Measurements from ENCODE around the gene CASP7. TPM values are rescaled to one million over a fixed set of nuclear protein-coding genes. Genes with fewer than 3 reads are reported as not detected.
"Not testable (repeated sequence)": the region's sequence is repeated elsewhere in the genome, so short reads cannot be mapped to it uniquely, and the experiment has no call there.

Gene CASP7
- total RNA-seq, 3 donors from 2014 or later: 19.0 to 27.2 (median 24.3) TPM

DNA sequence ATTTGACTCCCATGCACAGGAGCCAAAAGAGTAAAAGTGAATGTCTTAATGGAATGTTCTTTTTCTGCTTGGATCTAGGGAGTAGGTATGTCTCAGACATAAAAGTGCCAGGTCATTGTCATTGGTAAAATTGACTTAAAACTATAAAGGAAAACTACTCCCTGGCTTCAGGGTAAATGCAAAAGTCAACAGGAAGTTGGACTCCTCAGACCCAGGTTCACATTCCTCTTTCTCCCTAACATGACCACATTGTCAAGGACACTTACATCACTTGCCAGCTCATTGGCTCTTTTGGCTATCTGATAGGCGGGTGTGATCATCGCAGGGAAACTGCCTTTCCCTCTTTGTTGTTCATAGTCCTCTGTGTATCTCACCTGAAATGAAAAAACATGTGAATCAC, 29.5 kb upstream of the CASP7 start:
- no peaks in the 10 kb centered on the region for H3K9me3 ChIP-seq
- H3K4me3 ChIP-seq: no peak overlapping the region
- DNase-seq (ENCODE audit: low spot score in 2 of 2): no peak
- H3K27ac ChIP-seq: no peak overlapping the region
- H3K4me1 ChIP-seq: no peaks in the 10 kb centered on the region
- intact Hi-C loops (cut with DNase I; ENCODE audit: low total_unique reads): loop anchor here (5.0 kb wide), 1 partner anchor 1303 kb away; no protein-coding TSS in a partner anchor
- no peaks in the 10 kb centered on the region for H3K36me3 ChIP-seq
- TF ChIP-seq, protein P1, sequence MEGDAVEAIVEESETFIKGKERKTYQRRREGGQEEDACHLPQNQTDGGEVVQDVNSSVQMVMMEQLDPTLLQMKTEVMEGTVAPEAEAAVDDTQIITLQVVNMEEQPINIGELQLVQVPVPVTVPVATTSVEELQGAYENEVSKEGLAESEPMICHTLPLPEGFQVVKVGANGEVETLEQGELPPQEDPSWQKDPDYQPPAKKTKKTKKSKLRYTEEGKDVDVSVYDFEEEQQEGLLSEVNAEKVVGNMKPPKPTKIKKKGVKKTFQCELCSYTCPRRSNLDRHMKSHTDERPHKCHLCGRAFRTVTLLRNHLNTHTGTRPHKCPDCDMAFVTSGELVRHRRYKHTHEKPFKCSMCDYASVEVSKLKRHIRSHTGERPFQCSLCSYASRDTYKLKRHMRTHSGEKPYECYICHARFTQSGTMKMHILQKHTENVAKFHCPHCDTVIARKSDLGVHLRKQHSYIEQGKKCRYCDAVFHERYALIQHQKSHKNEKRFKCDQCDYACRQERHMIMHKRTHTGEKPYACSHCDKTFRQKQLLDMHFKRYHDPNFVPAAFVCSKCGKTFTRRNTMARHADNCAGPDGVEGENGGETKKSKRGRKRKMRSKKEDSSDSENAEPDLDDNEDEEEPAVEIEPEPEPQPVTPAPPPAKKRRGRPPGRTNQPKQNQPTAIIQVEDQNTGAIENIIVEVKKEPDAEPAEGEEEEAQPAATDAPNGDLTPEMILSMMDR (IDR thresholded peaks at IDR 0.05): no peak
- TF ChIP-seq POLR2A (IDR thresholded peaks at IDR 0.05): no peak
- no peak for TF ChIP-seq POLR2AphosphoS5 (IDR thresholded peaks at IDR 0.05)
- peaks cover 0 to 6% of the 10 kb centered on the region in 2 donors for H3K27me3 ChIP-seq

DNA sequence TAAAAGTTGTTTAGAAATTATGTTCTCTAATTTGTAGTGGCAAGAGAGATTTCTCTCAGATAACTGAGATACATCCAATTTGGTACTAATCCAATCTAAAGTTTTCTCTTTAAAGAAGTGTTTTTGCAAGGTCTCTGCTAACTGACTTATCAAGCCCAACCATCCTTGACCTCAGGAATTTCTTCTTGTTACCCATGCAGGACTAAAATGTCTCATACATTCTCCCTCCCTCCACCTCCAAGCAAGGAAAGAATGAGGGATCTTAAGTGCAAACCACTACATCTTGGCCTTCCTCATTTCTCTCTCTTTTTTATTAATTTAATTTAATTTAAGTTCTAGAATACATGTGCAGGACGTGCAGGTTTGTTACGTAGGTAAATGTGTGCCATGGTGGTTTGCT, 28.7 kb upstream of the CASP7 start:
- Histone ChIP-seq H3K4me1 (no peaks in the 10 kb centered on the region), H3K4me3 (no peak overlapping the region), H3K36me3 (no peaks in the 10 kb centered on the region), H3K27me3 (peaks cover 0 to 6% of the 10 kb centered on the region in 2 donors), H3K27ac (no peak overlapping the region), H3K9me3 (no peaks in the 10 kb centered on the region)
- TF ChIP-seq POLR2A (IDR thresholded peaks at IDR 0.05) (no peak), POLR2AphosphoS5 (IDR thresholded peaks at IDR 0.05) (no peak)
- TF ChIP-seq, protein P1 (IDR thresholded peaks at IDR 0.05): no peak
- intact Hi-C loops (cut with DNase I; ENCODE audit: low total_unique reads): loop anchor here (5.0 kb wide), 1 partner anchor 1304 kb away; no protein-coding TSS in a partner anchor
- DNase-seq (ENCODE audit: low spot score in 2 of 2): no peak

DNA sequence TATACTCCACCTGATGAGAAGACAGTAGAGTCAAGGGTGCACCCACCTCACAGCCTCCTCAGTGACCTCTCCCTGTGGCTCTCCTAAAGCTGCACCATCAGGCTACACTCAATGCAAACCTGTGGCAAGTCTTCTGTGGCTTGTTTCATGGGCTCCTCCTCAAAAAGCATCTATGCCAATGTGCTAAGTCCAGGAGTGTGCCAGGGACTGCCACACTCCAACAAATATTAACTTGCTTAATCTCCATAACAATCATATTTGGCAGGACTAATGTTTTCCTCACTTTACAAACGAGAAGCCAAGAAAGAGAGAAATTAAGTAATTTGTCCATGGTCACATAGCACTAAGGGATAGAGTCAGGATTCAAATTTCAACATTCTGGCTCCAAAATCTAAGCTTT, 27.8 kb upstream of the CASP7 start:
- H3K4me3 ChIP-seq: no peak overlapping the region
- no peak overlapping the region for H3K27ac ChIP-seq
- intact Hi-C loops (cut with DNase I; ENCODE audit: low total_unique reads): loop anchor here (5.0 kb wide), 1 partner anchor 1305 kb away; no protein-coding TSS in a partner anchor
- H3K27me3 ChIP-seq: peaks cover 0 to 6% of the 10 kb centered on the region in 2 donors
- no peaks in the 10 kb centered on the region for H3K4me1 ChIP-seq
- no peaks in the 10 kb centered on the region for H3K9me3 ChIP-seq
- no peaks in the 10 kb centered on the region for H3K36me3 ChIP-seq
- no peak for DNase-seq (ENCODE audit: low spot score in 2 of 2)
- TF ChIP-seq POLR2AphosphoS5 (IDR thresholded peaks at IDR 0.05) (no peak), POLR2A (IDR thresholded peaks at IDR 0.05) (no peak)
- TF ChIP-seq, protein P1 (IDR thresholded peaks at IDR 0.05): no peak

DNA sequence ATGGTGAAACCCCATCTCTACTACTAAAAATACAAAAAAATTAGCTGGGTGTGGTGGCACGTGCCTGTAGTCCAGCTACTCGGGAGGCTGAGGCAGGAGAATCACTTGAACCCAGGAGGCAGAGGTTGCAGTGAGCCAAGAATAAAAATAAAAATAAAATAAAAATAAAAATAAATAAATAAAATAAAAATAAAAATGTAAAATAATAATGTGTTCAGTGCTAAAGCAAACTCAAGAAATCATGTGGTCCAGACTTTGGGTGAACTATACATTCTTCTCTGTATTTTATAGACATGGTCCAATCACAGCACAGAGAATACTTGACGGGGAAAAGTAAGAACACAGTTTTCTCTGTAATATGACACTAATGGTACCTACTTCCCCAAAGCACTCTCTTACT, 27.3 kb upstream of the CASP7 start:
- H3K9me3 ChIP-seq: not testable (repeated sequence)
- intact Hi-C loops (cut with DNase I; ENCODE audit: low total_unique reads): loop anchor here (5.0 kb wide), 1 partner anchor 1305 kb away; no protein-coding TSS in a partner anchor

DNA sequence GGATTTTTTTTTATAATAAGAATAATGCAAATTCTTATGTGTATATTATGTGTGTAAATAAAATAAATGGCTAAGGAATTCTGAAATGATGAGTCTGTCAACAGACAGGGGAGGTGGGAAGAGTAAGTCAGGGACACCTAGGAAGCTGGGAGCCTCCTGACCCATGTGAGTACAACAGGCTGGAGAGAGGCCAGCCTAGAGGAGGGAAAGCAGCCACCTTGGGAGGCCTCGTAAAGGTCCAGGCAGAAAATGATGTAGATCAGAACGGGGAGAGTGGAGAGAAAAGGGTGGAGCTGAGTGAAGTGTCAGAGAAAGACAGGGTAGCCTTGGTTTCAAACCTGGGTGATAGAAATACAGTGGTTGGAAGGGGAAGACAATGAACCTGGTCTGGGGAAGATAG, 22.8 kb upstream of the CASP7 start:
- no peak overlapping the region for H3K4me3 ChIP-seq
- intact Hi-C loops (cut with DNase I; ENCODE audit: low total_unique reads): no loop called here
- DNase-seq (ENCODE audit: low spot score in 2 of 2): no peak
- H3K36me3 ChIP-seq: no peaks in the 10 kb centered on the region
- TF ChIP-seq POLR2AphosphoS5 (IDR thresholded peaks at IDR 0.05) (no peak), POLR2A (IDR thresholded peaks at IDR 0.05) (no peak)
- TF ChIP-seq, protein P1 (IDR thresholded peaks at IDR 0.05): no peak
- H3K27ac ChIP-seq: no peak overlapping the region
- H3K9me3 ChIP-seq: no peaks in the 10 kb centered on the region
- H3K4me1 ChIP-seq: no peaks in the 10 kb centered on the region
- H3K27me3 ChIP-seq: peaks cover 0 to 6% of the 10 kb centered on the region in 2 donors

More for the DNA sequence above, 27.3 kb upstream of the CASP7 start:
- H3K27ac ChIP-seq; H3K27me3 ChIP-seq; H3K36me3 ChIP-seq; H3K4me1 ChIP-seq; DNase-seq (ENCODE audit: low spot score in 2 of 2); H3K4me3 ChIP-seq: not testable (repeated sequence)

DNA sequence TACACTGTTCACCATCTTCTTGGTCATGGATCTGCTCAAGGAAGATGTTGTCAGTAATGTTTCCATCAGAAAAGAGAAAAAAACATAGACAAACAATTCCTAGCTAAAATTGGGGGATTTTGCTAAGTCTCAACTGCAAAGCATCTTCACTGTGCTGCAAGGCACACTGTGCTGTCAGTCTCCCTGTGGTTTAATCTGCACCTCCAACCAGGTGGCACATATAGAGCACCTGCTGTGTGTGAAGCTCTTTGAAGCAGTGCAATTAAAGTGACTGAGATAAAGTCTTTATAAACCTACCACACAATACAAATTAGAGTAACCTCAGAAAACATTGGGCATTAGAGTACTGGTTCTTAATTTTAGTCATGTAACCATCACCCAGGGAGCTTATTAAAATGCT, 22.2 kb upstream of the CASP7 start:
- Histone ChIP-seq H3K36me3 (no peaks in the 10 kb centered on the region), H3K9me3 (no peaks in the 10 kb centered on the region), H3K4me1 (no peaks in the 10 kb centered on the region), H3K27me3 (peaks cover 0 to 6% of the 10 kb centered on the region in 2 donors), H3K4me3 (no peak overlapping the region), H3K27ac (no peak overlapping the region)
- intact Hi-C loops (cut with DNase I; ENCODE audit: low total_unique reads): no loop called here
- TF ChIP-seq POLR2A (IDR thresholded peaks at IDR 0.05) (no peak), POLR2AphosphoS5 (IDR thresholded peaks at IDR 0.05) (no peak)
- TF ChIP-seq, protein P1 (IDR thresholded peaks at IDR 0.05): no peak
- DNase-seq (ENCODE audit: low spot score in 2 of 2): no peak
